C4-2B (cell line): ENCODE results near the gene DYNC2I2.

Experiments used
- ZFX ChIP-seq: fragments of 450-650 bp; IDR thresholded peaks from 2 replicates; pipeline ENCODE4 v1.6.1; 2017
- TF ChIP-seq, protein P1 (sequence below): fragments of 450-650 bp; conservative IDR thresholded peaks from 2 replicates; pipeline ENCODE4 v1.5.1; 2017; ENCODE audit warnings: mild to moderate bottlenecking

GRCh38 chr9:128636556-128637530 is 19.8 kb downstream of the DYNC2I2 start:
- TF ChIP-seq, protein P1, sequence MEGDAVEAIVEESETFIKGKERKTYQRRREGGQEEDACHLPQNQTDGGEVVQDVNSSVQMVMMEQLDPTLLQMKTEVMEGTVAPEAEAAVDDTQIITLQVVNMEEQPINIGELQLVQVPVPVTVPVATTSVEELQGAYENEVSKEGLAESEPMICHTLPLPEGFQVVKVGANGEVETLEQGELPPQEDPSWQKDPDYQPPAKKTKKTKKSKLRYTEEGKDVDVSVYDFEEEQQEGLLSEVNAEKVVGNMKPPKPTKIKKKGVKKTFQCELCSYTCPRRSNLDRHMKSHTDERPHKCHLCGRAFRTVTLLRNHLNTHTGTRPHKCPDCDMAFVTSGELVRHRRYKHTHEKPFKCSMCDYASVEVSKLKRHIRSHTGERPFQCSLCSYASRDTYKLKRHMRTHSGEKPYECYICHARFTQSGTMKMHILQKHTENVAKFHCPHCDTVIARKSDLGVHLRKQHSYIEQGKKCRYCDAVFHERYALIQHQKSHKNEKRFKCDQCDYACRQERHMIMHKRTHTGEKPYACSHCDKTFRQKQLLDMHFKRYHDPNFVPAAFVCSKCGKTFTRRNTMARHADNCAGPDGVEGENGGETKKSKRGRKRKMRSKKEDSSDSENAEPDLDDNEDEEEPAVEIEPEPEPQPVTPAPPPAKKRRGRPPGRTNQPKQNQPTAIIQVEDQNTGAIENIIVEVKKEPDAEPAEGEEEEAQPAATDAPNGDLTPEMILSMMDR = no peak
- no peak for TF ChIP-seq ZFX
